B cell (primary cell): Measurements from ENCODE around the gene ROM1.

Experiments used
- CTCF ChIP-seq: fragments of 200-600 bp; IDR thresholded peaks from one replicate; pipeline ENCODE4 v1.8.0; 2022; ENCODE audit warnings: antibody characterized with exemption, mild to moderate bottlenecking
- EZH2 ChIP-seq: IDR thresholded peaks from 2 replicates; pipeline ENCODE4 v1.6.1; 2012; ENCODE audit warnings: borderline replicate concordance, low read depth, mild to moderate bottlenecking, moderate library complexity, low read length; ENCODE audit not compliant: insufficient read depth, poor library complexity, severe bottlenecking

GRCh38 chr11:62565100-62565802 lies 47.8 kb upstream of the ROM1 start:
- TF ChIP-seq EZH2 (no peak), CTCF (no peak)
